ENCODE results near the gene PCDH1.

PCDH1 gene

DNA sequence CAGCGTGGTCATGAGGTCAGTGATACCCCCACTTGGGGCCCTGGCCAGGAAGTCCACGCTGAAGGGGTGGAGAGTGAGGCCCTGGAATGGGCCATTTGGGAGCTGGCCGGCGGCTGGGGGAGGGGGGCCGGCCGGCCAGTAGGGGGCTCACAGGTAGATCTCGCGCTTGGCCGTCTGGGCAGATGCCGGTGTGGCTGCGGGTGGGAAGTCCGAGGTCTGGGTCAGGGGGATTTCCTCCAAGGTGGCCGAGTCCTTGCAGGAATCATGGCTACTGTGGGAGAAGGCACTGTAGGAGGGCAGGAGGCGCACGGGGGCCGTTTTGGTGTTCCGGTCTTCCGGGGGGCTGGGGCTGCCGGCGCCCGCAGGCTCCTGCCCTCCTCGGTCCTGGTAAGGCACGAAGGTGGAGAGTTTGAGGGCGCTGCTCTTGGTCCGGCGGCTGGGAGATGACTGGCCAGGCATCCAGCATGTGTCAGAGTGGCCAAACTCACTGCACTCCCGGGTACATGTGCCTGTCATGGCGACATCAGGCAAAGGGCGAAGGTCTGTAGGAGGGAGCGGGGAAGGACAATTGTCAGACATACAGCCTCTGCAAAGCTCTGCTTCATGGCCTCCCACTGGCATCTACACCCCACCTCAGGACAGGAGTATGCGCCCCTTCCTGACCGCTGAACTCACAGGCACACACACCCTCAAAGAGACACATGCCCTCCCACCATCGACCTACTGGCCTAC is 24.1 kb downstream of the PCDH1 start:
- no peak for DNase-seq (ENCODE audit: low read depth)

DNA sequence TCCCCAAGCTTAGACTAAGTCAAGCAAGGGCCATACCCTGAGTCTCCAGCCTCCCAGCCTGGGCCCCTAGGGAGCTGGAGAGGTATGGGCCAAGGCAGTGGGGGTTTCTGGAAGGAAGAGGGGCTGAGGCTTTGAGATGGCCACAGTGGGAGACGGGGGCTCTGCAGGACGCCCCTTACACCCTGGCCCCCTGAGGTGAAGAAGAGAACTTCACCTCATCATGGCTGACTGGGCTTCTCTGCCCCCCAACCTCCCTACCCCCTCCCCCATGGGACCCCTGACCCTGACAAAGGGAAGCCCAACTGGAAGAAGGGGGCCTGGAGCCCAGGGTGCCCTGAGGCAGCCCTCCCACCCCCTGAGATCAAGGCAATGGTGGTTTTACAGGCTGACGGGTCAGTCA is 25.8 kb downstream of the PCDH1 start:
- no peak for DNase-seq (ENCODE audit: low read depth)

DNA sequence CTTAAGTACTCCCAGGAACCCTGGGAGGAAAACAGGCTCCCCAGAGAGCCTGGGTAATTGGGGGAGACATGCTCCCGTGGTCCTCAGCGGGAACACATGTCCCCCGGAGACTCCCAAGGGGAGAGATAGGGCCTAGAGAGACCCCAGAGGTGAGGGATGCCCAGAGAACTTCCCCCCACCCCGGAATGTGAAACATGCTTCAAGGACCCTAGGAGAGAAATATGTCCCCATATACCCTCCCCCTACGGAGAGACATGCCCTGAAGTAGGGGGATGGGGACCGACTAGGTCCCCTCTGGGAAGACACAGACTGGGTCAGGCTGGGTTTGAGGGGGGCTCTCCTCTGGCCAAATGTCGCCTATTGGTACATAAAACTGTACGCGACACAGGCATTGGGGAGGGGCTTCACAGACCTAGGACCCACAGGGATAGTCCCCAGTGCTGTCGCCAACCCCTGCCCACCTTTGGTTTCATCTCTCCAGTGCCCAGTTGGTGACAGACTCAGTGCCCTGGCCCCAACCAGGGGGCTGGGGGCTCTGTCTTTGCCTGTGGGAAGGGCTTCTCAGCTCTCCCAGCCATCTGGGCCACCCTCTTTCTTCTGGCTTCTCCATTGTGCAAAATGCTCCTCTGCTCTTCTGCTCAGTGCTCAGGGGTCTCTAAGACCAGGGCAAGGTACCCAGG is 26.9 kb downstream of the PCDH1 start:
- no peak for DNase-seq (ENCODE audit: low read depth)

DNA sequence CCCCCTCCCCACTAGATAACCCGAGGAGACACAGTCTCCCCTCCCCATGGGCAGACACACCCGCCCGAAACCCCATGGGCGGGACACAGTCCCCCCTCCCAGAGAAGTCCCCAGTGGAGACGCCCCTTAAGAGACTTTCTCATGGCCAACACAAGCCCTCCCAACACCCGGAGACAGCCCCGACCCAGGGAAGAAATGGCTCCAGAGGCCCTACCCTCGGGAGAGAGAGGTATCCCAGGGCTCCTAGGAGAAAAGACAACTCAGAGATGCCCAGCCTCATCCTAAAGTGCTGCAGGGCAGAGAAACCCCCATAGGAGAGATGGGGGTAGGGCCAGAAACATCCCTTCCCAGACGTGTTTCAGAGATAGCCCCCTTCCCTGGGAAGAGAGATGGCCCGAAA is 27.4 kb downstream of the PCDH1 start:
- no peak for DNase-seq (ENCODE audit: low read depth)

DNA sequence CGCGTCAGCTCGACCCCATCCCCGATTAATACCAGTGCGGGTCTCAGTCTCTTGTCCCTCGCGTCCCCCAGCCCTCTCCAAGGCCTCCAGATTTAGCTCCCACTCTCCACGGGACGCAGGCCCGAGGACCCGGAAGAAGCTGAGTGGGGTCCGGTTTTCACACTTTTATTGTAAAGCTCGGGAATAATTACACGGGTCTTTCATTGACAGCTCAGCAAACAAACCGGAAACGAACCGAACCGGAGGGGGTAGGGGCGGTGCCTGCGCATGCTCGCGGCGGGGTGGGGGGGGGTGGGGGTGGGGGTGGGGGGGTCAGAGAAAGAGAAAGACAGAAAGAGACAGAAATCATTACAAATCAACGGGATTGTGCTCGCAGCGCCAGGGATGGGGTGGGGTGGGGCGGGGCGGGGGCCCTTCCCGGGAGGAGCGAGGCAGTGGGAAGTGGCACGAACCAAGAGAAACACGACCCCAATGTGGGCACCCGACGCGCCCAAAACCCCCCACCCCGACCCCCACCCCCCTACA is 27.9 kb downstream of the PCDH1 start:
- peak; percentile 16 for DNase-seq (ENCODE audit: low read depth)

DNA sequence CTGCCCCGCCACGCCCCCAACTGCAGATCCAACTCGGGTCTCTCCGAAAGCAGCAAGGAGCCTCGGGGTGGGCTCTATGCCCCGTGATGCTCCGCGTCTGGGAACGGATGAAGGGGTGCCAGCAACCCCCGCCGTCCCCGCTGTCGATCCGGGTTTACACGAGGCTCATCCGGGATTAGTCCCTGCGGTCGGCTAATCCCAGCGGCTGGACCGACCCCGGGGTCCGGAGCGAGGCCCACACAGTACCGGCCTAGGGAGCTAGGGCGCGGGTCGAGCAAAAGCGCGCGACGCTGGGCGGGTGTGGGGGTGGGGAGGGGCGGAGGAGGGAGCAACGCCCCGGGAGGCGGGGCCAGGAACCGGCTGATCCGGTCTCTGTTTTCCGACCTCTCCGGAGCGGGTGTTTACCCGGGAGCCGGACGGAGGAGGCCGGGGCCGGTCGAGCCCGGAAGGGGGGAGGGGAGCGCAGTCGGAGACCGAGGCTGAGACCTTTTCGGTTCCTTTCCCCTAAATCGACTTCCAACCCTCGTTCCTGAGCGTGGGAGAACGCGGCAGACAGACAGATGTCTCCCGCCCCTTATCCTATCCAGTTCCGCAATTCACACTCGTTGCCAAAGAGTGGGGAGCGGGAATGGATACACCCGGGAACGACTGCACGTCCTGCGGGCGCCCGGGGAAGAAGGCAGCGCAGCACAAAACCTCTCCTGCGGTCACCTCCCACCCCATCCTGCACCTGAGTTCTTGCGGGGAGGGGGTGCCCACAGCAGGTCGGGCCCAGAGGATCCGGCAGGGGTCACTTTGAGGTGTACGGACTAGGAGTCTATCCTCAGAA is 28.6 kb downstream of the PCDH1 start:
- peak; percentile 64 for DNase-seq (ENCODE audit: low read depth)

DNA sequence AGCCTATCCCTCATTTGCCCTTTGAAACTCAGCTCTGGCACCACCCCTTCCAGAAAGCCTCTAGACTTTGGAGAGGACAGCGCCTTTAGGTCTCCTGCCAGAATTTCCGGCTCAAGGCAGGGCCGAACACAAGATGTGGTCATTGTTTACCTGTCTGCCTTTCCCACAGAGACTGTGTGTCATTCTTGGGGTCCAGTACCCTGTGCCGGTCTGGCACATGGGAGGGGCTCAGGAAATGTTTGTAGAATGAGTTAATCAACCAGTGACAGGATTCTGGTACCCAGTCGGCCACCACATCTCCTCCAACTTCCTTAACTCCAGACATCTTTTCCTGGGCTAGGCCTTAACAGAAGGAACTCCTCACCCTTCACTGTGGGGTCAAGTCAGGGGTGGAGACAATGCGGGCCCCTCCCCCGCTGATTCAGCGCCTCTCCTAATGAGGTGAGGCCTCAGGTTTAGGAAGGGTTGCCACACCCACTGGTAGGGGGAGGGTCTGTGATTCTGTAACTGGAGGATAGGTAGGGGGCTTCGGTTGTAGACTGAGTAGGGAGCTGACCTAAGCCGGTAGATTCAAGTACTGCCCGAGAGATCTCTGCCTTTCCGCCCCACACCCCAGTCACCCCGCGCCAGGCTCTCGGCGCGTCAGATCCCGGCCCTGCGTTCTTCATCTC is 29.3 kb downstream of the PCDH1 start:
- no peak for DNase-seq (ENCODE audit: low read depth)

DNA sequence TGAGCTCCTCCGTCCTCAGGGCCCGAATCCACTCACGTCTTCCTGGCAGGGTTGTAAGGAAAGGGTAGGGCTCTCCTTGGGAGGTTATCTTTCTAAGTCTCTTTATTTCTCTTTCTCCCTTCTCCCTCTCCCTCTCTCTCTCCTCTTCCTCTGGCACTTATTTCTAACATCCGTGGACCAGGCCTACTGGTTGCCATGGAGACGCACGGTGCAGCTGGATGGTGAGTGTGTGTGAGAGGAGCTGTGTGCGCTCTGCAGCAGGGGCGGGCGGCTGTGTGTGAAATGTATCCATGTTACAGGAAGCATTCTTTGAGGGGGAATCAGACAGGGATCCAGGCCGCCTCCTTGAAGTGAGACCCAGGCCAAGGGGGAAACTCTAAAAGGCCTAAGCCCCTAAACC is 32.2 kb downstream of the PCDH1 start:
- DNase-seq (ENCODE audit: low read depth), result no peak

DNA sequence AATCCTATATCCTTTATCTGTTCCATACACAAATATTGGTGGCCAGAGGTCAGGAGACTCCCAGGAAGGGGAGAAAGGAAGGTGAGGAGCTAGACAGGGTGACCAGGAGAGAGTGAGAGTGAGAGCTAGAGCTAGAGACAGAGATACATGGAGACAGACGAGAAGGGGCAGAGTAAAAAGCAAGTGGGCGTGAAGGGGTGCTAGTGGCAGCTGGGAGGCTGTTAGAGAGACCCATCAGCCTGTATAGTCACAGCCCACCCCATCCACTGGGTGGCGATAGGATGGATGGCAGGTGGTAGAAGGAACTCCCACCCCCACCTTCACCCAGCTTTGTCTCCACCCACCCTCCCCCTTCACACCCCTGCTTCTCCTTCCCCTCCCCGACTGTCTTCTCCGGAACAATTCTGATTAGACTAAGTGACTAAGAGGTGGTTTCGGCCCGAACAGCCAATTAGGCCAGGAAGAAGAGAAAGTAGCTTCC is 32.8 kb downstream of the PCDH1 start:
- DNase-seq (ENCODE audit: low read depth), result no peak

DNA sequence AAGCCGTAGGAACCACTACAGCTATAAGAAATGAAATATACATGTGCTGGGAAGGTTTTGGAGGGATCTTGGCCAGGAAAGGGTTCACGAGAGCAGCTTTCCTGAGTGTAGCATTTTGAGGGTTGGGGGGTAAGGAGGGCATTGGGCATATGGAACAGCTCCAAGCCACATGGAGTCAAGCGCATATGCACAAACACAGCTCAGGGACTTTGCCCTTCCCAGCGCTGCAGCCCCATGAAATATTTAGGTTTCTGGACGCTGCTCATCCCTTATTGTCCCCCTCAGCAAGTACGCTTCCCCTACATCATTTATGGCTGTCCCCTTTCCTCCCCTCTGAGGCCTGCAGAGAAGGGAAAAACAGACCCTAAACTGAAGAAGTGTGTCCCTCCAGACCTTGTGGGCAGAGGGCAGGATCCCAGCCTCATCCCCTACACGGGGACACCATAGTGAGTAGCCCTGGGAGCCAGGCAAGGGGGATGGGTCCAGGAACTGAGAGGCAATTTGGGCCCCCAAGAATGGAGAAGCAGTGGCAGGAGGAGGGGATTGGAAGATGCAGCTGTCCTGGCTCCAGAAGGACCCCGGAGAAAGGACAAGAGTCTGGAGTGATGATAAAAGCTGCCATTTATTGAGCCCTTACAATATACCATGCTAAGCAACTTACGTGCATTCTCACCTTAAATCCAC is 33.7 kb downstream of the PCDH1 start:
- DNase-seq (ENCODE audit: low read depth), result no peak

DNA sequence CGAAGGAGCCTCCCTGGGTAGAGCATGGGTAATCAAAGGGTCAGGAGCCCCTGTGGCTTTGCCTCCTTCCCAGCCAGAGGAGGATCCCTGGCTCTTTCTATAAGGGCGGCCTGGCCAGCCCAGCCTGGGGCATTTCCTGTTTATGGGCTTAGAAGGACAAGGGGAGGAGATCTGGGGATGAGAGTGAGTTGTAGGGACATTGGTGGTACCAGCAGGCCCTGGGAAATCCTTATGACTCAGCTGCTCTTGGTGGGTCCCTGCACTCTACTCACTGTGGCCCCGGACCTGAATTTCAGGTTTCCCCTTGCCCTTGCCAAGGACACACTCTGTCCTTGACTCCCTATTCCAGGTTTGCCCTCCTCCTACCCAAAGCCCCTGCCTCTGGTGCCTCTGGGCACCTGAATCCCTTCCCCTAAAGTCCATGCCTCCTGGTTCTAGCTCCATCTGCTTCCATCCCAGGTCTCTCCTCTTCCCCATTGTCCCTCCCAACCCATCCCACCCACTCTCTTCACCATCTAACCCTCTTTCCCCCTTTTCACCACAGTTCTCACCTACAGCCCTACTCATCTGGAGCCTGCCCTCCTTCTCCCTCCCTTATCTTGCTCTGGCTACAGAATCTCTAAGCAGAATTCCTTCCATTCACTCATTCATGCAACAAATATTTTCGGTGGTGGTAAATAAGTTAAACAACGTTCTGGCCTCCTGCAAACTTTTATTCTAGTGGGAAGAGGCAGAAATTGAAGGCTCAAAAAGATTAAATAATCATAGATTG is 34.9 kb downstream of the PCDH1 start:
- no peak for DNase-seq (ENCODE audit: low read depth)

DNA sequence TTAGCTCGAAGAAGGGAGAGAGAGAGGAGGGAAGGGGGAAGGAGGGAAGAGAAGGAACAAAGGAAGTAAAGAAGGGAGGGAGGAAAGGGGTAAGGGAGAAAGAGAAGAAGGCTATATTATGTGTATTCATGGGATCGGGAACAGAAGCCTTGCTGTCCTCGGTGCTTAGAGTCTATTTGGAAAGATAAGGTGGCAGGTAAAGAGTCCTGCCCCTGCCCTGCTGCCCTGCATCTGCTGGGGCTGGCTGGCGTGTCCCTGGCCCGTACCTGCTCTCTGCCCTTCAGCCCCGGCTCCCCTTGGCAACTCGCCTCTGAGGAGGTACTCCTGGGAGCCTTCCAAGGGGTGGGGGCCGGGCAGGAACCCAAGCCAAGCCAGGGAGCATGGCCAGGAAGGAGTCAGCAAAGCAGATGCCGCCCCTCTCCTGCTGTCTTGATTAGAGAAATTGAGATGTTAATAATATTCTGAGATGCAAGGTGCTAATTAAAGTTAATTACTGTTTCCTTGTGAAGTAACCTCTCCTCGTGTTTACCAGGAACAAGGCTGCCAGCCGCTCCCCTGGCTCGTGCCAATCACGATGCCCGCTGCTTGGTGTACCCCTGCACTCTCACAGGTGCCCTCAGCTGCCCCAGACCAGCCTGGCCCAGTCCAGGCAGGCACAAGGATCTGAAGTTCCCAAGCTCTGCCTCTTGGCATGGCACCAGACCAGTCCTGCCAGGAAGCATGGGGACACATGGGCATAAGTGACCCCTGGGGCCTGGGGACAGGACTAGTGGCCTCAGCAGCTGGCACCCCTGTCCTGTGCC is 36.6 kb downstream of the PCDH1 start:
- DNase-seq (ENCODE audit: low read depth), result no peak

DNA sequence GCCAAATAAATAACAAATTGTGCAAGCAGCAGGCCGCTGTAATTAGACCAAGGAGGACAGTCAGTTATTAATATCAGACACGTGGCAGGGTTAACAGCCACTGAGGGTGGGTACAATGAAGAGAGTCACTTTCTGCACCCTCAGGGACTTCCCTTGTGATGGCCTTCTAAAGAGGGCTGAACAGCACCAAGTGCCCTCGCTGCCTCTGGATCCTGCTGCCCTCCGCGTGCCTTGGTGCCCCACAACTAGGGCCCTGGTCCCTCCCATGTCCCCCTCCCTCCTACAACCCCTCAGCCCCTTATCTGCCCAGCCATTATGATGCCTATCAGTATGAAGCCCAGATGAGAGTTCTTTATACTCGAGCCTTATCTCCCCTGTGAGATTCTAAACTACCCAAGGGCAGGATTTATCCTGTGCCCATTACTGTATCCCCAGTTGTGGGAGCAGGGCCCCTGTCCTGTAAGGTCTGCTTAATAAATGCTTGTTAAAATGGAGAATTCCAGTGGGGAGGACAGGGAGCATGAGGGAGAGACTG is 37.3 kb downstream of the PCDH1 start:
- DNase-seq (ENCODE audit: low read depth), result no peak

DNA sequence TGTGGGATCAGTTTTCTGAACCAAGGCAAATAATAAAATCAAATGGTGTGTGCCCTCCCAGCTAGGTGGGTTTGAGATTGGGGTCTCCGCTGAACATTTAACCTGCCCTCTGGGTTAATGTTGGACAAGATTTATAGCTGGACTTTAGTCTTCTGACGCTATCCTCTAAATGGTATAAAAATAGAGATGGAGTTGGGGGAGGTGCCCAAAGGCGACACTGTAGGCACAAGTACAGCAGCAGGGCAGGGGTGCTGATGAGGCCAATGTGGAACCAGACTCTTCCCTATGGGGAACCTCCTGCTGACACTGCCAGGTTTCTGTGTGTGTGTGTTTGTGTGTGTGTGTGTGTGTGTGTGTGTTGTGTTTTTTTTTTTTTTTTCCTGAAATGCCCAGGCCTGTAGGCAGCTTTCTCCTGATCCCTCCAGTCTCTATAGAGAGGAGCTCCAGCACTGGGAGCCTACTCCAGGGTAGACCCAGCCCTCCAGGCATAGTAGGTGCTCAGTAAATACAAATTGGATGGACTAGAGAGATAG is 37.9 kb downstream of the PCDH1 start:
- DNase-seq (ENCODE audit: low read depth), result no peak

DNA sequence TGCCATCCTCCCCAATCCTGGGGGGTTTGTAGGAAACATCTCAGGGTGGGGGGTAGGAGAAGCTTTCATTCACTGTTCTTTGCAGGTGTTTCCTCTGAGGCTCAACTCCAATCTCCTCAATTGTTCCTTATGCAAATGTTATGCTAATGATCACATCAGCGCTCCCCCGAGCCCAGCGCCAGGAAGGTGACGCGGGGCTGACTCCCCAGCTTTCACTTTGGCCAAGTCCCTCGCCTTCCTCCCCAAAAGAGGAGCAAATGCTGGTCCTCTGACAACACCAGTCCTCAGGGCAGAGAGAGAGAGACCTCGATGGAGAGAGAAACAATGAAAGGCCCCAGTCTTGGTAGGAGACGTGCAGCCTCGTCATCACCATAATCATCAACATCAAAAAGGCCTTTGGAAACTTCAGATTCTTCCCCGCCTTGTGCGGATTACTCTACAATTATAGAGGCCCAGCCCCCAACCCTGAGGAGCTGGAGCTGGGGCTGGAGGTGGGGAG is 39.1 kb downstream of the PCDH1 start:
- no peak for DNase-seq (ENCODE audit: low read depth)

DNA sequence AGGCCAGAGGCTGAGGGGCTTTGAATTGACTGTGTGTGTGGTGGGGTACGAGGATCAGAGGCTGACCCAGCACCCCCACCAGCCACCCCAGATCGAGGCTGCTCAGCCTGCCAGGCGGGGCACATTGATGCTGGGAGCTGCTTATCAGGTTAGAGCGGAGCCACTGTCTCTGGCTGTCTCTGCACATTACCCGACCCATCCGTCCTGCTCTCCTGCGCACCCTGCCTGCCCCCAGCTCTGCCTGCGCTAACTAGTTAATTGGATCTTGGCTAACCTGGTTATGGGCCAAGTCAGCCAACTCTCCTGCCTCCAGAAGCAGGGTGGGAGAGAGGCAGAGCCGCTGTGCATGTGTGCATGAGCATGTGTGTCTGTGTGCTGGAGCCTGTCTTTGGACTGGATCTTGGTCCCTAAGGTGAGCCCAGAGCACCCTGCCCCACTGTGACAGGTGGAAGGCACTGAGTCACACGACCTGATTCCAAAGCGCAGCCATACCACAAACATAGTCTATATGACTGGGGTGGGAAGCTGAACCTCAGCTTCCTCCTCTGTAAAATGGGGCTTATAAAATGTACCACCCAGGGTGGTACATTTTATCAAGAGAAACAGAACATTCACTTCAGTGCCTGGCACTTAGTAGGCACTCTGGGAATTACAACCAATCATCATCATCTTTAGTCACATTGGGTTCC is 39.7 kb downstream of the PCDH1 start:
- DNase-seq (ENCODE audit: low read depth), result no peak

DNA sequence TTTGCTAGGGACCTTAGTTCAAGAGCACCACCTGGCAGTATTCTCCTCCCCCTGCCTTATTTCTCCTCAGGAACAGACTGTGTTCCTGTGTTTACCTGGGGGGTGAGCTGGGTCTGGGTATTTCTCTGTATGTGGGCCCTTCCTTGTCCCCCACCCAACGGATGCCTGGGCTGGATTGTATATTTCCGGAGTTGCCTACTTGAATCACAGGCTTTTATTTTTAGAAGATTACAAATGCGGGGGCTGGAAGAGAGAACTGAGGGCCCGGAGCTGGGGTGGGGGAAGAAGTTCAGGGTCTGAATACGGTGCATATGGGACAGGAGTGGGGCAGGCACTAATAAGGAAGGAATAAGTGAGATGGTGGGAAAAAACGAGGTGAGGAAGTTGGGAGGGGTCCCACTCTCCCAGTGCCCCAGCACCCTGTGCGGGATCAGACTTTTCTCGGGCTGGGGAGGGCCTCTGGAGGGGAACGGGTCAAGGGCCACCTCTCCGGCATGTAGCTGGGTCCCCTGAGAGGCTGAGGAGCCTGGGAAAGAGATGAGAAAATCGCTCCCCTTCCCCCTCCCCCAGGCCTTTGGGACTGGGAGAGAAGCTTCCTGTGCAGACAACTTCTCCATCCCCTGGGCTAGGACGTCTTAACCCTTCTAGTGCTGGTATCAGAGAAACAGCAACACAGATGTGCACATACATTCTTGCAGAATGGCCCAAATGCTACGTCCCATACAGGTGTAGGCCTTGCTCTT is 42.1 kb downstream of the PCDH1 start:
- DNase-seq (ENCODE audit: low read depth), result no peak

DNA sequence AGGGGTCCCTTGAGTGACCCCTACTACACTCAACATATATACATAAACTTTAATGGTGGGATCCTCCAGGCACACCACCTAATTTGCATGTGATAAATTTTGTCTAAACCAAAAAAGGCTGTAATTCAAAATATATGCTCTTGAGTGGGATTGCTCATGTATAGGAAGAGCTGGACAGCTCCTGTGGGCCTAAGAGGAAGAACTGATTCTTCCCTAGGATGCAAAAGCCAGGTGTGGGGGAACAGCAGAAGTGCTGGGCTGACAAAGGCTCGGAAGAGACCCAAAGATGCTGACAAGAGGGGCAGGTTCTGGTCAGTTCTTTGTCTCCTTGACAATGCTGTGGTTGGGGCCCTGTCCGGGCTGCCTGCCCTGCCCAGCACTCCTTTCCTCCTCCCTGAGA is 43.9 kb downstream of the PCDH1 start:
- DNase-seq (ENCODE audit: low read depth), result no peak
